Adrenal gland (tissue), 5 donors: ENCODE results near the gene LSM7.

Experiments
- POLR2A ChIP-seq, 2 donors: fragments of 450-650 bp; IDR thresholded peaks; one replicate each; pipeline ENCODE4 v1.6.1; 2017; ENCODE audit warnings: antibody characterized with exemption in 2 of 2, mild to moderate bottlenecking in 2 of 2, moderate library complexity in 1 of 2
- TF ChIP-seq, protein P1 (sequence below), 6 experiments: fragments of 450-650 bp in 4 of 6; fragments of 200-600 bp in 2 of 6; sonication (generic) in 1 of 6; IDR thresholded peaks; 1 replicate in 5 of 6; 2 replicates in 1 of 6; pipeline versions ENCODE4 v1.5.1 to v1.8.0; 2016 to 2021; ENCODE audit warnings: antibody characterized with exemption in 6 of 6, mild to moderate bottlenecking in 2 of 6, moderate library complexity in 1 of 6
- donor health status: DM: no; HTN: no; CAD: no.

DNA sequence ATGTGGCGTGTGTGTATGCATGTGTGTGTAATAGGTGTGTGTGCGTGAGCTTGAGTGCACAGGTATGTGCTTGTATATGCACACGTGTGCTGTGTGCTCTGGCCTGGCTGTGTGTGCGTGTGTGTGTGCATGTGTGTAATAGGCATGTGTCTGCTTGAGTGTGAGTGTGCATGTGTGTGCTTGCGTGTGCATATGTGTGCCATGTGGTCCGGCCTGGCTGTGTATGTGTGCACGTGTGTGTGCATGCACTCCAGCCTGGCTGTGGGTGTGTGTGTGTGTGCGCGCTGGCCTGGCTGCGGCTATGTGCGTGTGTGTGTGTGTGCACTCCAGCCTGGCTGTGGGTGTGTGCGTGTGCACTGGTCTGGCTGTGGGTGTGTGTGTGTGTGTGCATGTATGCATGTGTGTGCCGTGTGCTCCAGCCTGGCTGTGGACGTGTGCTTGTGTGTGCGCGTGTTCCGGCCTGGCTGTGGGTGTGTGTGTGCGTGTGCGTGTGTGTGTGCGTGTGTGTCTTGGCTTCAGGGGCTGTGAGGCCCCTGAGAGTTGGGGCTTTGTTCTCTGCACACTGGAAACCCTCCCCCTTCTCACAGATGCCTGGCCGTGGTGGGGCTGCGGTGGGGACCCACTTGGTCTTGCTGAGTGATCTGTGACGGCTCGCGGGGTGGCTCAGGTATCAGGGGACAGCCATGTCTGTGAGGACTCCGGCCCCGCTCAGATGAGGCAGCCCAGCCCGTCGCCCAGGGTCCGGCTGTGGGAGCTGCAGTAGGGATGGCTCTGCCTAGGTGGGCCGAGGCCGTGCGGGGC, 8.3 kb upstream of the LSM7 start:
- TF ChIP-seq, protein P1, sequence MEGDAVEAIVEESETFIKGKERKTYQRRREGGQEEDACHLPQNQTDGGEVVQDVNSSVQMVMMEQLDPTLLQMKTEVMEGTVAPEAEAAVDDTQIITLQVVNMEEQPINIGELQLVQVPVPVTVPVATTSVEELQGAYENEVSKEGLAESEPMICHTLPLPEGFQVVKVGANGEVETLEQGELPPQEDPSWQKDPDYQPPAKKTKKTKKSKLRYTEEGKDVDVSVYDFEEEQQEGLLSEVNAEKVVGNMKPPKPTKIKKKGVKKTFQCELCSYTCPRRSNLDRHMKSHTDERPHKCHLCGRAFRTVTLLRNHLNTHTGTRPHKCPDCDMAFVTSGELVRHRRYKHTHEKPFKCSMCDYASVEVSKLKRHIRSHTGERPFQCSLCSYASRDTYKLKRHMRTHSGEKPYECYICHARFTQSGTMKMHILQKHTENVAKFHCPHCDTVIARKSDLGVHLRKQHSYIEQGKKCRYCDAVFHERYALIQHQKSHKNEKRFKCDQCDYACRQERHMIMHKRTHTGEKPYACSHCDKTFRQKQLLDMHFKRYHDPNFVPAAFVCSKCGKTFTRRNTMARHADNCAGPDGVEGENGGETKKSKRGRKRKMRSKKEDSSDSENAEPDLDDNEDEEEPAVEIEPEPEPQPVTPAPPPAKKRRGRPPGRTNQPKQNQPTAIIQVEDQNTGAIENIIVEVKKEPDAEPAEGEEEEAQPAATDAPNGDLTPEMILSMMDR (IDR thresholded peaks at IDR 0.05), result no peak
- no peak for TF ChIP-seq POLR2A (IDR thresholded peaks at IDR 0.05)
